ENCODE data around the gene FOXD2.

Gene FOXD2

GRCh38 chr1:47417170-47418044, 20.4 kb upstream of the FOXD2 start:
- no peak for DNase-seq

GRCh38 chr1:47418122-47418521, 19.7 kb upstream of the FOXD2 start:
- DNase-seq, result no peak

GRCh38 chr1:47418681-47419325, 19.0 kb upstream of the FOXD2 start:
- no peak for DNase-seq

DNA sequence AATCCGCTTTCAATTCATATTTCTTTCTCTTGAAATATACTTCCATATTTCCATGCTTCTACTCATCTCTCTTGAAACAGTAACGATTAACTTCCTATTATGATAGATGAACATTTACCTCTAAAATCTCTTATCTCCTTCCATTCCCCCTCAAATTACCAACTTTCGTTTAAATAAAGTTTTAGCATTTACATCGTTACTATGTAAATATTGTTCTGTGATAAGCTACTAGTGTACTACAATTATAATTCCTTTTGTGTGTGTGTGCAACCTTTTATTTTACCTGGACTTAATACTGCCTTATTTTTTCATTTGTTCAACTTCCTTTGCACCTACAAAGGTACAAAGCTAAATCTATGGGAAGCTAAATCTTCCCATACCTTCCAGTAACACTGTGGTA, 17.3 kb upstream of the FOXD2 start:
- DNase-seq, result no peak

- DNase-seq, result no peak
These were observed 14.0 kb upstream of the FOXD2 start for GRCh38 chr1:47423872-47424271.

DNA sequence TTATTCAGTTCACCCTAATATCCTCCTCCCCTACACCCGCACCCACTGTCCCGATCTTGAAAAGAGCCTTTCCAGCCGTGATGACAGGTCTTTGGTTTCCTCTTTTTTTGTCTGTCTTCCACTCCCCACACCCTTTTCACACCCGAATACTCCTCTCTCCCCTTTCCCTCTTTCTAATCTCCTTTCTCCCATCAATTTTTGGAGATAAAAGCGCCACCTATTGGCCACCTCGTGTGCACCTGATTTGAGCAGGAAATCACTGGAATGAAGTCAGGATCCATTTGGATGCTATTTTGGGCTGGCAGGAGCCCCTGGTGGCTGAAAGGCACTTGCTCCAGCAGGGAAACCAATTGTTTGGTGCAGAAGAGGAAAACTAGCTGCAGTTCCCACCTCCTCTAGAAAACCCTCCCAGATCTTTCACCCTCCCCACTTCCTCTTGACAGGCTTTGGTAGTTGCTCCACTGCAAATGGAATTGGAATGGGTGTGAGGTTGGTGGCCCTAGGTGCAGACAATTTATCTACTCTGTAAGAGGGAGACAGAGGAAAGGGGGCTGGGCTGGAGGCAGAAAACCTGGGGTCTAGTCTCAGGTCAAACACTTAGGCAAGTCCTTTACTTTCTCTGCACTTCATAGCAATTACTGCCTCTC, 13.4 kb upstream of the FOXD2 start:
- no peak for DNase-seq

- DNase-seq, result no peak
These were observed 6.3 kb upstream of the FOXD2 start for GRCh38 chr1:47431534-47431933.

DNA sequence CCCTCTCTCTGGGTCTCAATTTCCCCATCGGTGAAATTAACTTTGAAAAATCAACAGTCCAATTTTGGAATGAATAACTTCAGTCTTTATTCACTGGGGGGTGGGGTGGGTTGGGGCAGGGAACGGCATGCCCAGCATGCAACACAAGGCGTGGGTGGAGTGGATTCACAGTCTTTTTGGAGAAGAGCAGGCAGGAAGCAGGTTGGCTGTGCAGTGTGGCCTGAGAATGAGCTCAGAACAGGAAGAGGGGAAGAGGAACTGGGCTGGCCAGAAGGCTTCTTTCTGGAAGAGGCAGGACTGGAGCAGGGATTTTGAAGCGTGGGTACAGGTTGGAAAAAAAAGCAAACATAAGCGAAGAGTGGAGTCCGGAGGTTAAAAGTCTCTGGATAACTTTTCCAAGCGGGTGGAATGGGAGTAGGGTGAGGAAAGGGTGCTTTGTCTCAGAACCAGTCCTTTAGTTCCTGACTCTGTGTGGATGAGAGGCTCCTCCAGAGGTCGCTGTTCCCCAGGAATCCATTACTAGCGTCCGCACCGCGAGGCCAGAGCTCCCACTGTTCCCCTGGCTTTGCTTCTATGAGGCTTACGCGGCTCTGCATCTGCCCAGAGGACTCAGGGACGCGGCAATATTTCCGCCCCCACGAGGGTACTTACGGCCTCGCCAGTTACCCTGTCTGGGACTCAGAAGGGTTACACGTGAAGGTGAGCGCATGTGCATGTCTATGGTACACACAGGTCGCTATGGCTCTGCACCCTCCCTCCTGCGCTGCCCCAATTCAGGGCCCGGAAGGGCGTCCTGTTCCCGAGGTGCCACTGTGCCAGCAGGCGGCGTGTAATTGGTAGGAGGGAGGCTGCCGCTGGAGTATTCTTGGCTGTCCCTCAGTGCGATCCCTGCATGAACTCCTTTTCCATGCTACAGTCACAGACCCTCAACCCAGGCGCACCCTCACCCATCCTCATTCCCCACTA, 5.5 kb upstream of the FOXD2 start:
- no peak for DNase-seq

DNA sequence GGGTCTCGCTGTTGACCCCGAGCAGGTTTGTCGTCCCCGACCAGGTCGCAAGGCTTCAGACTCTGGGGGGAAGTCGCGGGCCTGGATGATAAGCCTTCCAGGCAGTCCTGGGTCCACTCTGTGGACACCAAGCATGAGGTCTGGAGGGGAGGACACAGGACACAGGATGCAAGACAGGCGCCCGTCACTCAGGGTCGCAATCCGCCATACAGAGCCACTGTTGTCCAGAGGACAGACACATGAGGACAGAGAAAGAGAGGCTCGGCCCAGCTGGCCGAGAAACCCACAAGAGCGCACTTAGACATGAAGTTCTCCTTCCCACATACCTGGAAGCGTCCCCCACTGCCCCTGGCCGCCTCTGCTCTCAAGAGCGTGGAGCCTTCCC, 4.8 kb upstream of the FOXD2 start:
- no peak for DNase-seq

DNA sequence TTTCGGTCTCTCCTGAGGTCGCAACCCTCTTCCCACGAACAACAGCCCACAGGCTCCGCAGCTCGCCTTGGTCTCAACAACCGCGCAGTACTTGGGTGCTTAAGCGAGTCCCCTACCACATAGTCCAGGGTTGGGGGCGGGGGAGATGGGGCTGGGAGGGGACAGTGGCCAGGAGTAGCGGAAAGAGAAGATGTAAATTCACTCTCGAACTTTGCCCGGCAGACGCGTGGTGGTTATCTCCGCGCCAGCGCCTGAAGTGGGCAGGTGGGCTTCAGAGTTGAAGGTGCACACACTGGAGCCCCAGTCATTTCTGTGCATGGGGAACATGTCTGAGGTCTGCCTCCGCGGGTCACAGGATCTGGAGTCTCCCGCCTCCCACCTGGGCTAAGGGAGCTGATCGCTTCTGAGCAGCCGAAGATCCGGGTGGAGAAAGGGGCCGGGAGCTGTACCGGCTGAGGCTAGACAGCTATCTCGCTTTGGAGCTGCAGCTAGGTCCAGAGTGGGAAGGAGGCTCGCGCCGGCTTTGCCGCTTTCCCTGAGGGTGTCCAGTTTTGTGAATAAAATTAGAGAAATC, 4.3 kb upstream of the FOXD2 start:
- no peak for DNase-seq

- no peak for DNase-seq
These were observed 3.6 kb upstream of the FOXD2 start for GRCh38 chr1:47434051-47434842.

DNA sequence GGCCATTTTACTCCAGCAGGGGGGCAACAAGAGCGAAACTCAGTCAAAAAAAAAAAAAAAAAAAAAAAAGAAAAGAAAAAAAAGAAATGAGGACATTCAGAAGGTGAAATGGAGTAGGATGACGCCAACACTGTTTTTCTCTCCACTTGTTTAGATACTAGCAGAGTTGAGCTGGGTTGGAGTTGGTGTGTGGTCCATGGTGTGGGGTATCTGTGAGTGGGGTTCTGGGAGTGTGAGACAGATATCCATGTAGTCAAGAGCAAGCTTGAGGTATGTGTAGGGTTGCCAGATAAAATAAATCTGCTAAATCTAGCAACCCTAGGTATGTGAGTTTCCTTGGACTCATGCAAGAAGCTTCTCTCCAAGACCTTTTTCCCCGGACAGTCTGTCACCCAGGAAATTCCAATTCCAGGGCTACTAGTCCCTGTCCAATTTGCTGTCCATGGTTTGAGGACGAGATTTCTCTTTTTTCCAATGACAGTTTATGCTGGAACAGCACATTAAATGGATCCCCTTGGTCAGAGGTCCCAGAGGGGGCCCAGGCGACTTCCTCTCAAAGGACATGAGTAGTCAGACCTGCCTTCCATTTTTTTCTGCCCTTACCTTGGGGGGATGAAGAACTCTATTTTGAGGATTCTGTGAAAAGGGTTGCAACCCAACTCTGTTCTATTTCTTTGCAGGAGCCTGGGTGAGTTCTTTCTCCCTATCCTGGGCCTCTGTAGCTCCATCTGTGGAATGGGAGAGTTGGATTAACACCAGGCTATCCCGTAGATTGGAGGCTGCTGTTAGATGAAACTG, 2.1 kb upstream of the FOXD2 start:
- DNase-seq, result no peak

DNA sequence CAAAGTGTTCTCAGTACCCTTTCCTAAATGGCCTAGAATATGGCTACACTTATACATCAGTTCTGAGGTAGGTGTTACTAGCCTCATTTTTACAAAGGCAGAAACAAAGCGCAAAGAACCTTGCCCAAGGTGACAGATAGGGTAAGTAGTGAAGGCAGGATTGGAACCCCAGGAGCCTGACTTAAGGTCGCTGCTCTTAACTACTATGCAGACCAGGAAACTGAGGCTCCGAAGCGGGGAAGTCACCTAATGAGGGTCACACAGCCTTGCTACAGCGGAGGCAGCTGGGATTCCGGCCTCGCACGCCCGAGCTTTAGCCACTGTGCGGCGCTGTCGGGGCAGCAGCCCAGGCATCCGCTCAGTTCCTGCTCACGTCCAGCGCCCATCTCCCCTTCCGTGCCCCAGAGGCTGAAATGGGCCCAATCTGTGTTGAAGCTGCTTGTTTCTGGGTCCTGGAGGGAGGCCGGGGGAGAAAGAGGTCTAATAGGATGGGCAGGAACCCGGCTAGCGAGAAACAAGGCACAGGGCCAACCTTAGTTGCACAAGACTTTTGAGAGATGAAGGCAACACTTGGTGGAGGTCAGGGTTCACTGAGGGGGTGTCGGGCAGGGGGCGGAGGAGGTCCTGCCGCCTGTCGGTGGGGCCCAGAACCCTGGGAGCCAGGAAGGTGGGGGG, 1.4 kb upstream of the FOXD2 start:
- DNase-seq, result no peak

DNA sequence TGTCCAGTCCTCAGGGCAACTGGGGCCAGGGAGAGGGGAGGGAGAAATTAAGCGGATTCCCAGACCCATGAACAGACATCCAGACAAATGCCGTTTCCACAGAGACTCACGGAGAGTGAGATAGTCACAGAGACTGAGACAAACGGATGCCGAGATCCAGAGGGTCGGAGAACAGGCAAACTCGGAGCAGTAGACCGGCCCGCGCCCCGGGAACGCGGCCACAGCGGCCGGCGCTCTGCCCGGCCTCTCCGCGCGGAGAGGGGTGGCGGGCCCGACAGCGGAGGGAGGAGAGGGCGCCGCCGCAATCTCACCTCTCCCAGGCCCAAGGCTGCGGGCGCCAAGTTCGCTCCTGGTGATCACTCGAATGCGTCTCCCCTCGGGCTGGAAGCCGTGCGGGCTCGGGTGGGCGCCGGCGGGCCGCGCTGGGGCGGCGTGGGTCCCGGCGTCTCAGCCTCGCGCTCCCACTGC, 831 bp upstream of the FOXD2 start:
- DNase-seq, result no peak

- DNase-seq, result no peak
These were observed 547 bp downstream of the FOXD2 start for GRCh38 chr1:47438165-47439016.

GRCh38 chr1:47439017-47439818, 1.4 kb downstream of the FOXD2 start:
- DNase-seq, result no peak

DNA sequence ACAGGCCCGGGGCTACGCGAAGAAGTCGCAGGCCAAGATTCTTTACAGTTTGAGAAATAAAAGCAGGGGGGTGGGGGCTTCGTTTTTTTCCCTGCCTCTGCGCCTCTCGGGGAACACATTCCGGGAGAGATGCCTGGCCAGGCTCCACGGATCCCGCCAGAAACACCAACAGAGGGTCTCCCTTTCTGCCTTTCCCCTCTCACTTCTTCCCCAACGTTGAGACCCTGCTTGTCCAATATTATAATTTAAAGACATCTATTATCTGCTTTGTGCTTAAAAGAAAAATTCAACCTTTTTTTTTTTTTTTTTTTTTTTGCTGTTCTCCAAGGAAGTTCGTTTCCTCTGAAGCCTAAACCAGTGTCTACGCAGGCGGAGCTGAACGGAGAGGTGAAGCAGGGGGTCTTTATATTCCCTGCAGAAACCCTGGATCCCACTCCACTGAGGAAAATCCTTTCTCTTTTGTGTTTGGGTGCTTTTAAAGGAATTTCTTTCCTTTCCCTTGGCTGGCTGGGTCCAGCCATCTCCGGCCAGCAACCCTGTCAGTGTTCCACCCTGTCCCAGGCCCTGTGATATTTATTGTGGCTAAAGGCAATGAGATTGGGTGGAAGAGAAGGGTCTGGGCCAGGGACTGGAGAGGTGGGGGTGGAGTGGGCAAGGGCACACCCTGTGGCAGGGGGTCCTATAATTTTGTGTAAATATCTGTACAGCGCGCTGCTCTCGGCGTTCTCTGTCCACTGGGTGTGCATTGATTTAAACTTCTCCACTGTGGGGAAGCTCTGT, 2.2 kb downstream of the FOXD2 start:
- no peak for DNase-seq
